GM12801 (cell line): ENCODE results near the gene LAMB3.

Experiments used
- CTCF ChIP-seq: IDR thresholded peaks from one replicate; pipeline ENCODE4 v1.5.1; 2011; ENCODE audit warnings: control low read depth; ENCODE audit not compliant: insufficient read length; ENCODE audit errors: extremely low read depth

The LAMB3 gene

GRCh38 chr1:209688746-209689234 lies 36.6 kb upstream of the LAMB3 start:
- TF ChIP-seq CTCF = no peak

GRCh38 chr1:209686322-209686721 lies 34.1 kb upstream of the LAMB3 start:
- no peak for TF ChIP-seq CTCF

- TF ChIP-seq CTCF = no peak
Measured at GRCh38 chr1:209685821-209686220, 33.6 kb upstream of the LAMB3 start.

GRCh38 chr1:209678981-209679539 lies 26.8 kb upstream of the LAMB3 start:
- no peak for TF ChIP-seq CTCF

GRCh38 chr1:209675565-209676154 lies 23.4 kb upstream of the LAMB3 start:
- no peak for TF ChIP-seq CTCF

GRCh38 chr1:209674957-209675564 lies 22.8 kb upstream of the LAMB3 start, which contains the start of gene G0S2:
Gene G0S2 (plus strand): TSS chr1:209675412. CDS start chr1:209675685, 273 bp downstream.
- TF ChIP-seq CTCF = no peak

GRCh38 chr1:209673631-209674417 lies 21.6 kb upstream of the LAMB3 start:
- TF ChIP-seq CTCF = no peak
